H1 (cell line): ENCODE results near the gene SYF2.

Experiments used
- CTCF ChIP-seq, 3 experiments: IDR thresholded peaks; 1 replicate in 2 of 3; 2 replicates in 1 of 3; pipeline versions ENCODE4 v1.5.1 to v1.6.1; 2011; ENCODE audit warnings: low read length in 3 of 3, mild to moderate bottlenecking in 3 of 3, inconsistent platforms in 2 of 3, low read depth in 1 of 3, moderate library complexity in 1 of 3; ENCODE audit not compliant: insufficient read depth in 1 of 3; ENCODE audit errors: control extremely low read depth in 1 of 3
- HDAC2 ChIP-seq, 2 experiments: fragments of 300-600 bp in 1 of 2; sonication (generic) in 1 of 2; IDR thresholded peaks; 2 replicates each; pipeline ENCODE4 v1.6.1; 2011 to 2012; ENCODE audit warnings: low read depth in 2 of 2, low read length in 2 of 2, mild to moderate bottlenecking in 2 of 2, moderate library complexity in 2 of 2, borderline replicate concordance in 1 of 2, inconsistent platforms in 1 of 2
- JUND ChIP-seq: IDR thresholded peaks from 2 replicates; pipeline ENCODE4 v1.6.1; 2011; ENCODE audit warnings: mild to moderate bottlenecking, improper control_type of control experiment, low read length
- KDM1A ChIP-seq: fragments of 200-600, 300-600 bp; sonication (generic); IDR thresholded peaks from 2 replicates; pipeline ENCODE4 v1.7.1; 2016; ENCODE audit warnings: mild to moderate bottlenecking, low read length, borderline replicate concordance
- POLR2A ChIP-seq, 2 experiments: IDR thresholded peaks; 1 replicate in 1 of 2; 2 replicates in 1 of 2; pipeline ENCODE4 v1.6.1; 2011; ENCODE audit warnings: low read depth in 2 of 2, low read length in 2 of 2, mild to moderate bottlenecking in 2 of 2; ENCODE audit errors: control extremely low read depth in 1 of 2
- SP1 ChIP-seq: IDR thresholded peaks from 2 replicates; pipeline ENCODE4 v1.6.1; 2011; ENCODE audit warnings: low read depth, low read length
- USF2 ChIP-seq: IDR thresholded peaks from 2 replicates; pipeline ENCODE4 v1.6.1; 2011; ENCODE audit warnings: low read length, improper control_type of control experiment

GRCh38 chr1:25219661-25220251 is 12.5 kb downstream of the SYF2 start:
- TF ChIP-seq CTCF (IDR thresholded peaks at IDR 0.05; ENCODE audit: control extremely low read depth in 1 of 3, insufficient read depth in 1 of 3, low read depth in 1 of 3, low read length in 3 of 3) (no peak), POLR2A (IDR thresholded peaks at IDR 0.05; ENCODE audit: control extremely low read depth in 1 of 2, low read depth in 2 of 2, low read length in 2 of 2) (no peak), JUND (no peak), HDAC2 (IDR thresholded peaks at IDR 0.05; ENCODE audit: borderline replicate concordance in 1 of 2, low read depth in 2 of 2, low read length in 2 of 2) (no peak), SP1 (no peak), USF2 (no peak), KDM1A (no peak)
